Liver (tissue), 3 donors: ENCODE measurements around the gene RIMKLA.

ENCODE experiments used
- EGR1 ChIP-seq, 2 donors: IDR thresholded peaks; 2 replicates each; pipeline ENCODE4 v1.6.1; 2016 to 2018; ENCODE audit warnings: antibody characterized with exemption in 2 of 2, low read depth in 2 of 2
- HNF4A ChIP-seq, 2 donors: conservative IDR thresholded peaks; 2 replicates each; pipeline ENCODE4 v1.6.1; 2016; ENCODE audit warnings: antibody characterized with exemption in 2 of 2, mild to moderate bottlenecking in 2 of 2
- NR2F2 ChIP-seq: IDR thresholded peaks from 2 replicates; pipeline ENCODE4 v1.6.1; 2016; ENCODE audit warnings: antibody characterized with exemption
- RAD21 ChIP-seq, 2 donors: IDR thresholded peaks; 2 replicates each; pipeline ENCODE4 v1.6.1; 2016; ENCODE audit warnings: antibody characterized with exemption in 2 of 2, mild to moderate bottlenecking in 2 of 2
- REST ChIP-seq: IDR thresholded peaks from 2 replicates; pipeline ENCODE4 v1.6.1; 2016; ENCODE audit warnings: antibody characterized with exemption, mild to moderate bottlenecking
- RXRA ChIP-seq, 2 donors: IDR thresholded peaks; 2 replicates each; pipeline ENCODE4 v1.6.1; 2017 to 2018; ENCODE audit warnings: antibody characterized with exemption in 2 of 2, mild to moderate bottlenecking in 1 of 2
- YY1 ChIP-seq: IDR thresholded peaks from 2 replicates; pipeline ENCODE4 v1.6.1; 2016; ENCODE audit warnings: antibody characterized with exemption, mild to moderate bottlenecking
- TF ChIP-seq, protein P1 (sequence below): fragments of 150-350 bp; IDR thresholded peaks from 2 replicates; pipeline ENCODE4 v1.5.1; 2017; ENCODE audit warnings: improper control_type of control experiment, low read depth, low read length; ENCODE audit not compliant: missing input control
- donor health status: healthy.
- donor health status: healthy.

- TF ChIP-seq, protein P1, sequence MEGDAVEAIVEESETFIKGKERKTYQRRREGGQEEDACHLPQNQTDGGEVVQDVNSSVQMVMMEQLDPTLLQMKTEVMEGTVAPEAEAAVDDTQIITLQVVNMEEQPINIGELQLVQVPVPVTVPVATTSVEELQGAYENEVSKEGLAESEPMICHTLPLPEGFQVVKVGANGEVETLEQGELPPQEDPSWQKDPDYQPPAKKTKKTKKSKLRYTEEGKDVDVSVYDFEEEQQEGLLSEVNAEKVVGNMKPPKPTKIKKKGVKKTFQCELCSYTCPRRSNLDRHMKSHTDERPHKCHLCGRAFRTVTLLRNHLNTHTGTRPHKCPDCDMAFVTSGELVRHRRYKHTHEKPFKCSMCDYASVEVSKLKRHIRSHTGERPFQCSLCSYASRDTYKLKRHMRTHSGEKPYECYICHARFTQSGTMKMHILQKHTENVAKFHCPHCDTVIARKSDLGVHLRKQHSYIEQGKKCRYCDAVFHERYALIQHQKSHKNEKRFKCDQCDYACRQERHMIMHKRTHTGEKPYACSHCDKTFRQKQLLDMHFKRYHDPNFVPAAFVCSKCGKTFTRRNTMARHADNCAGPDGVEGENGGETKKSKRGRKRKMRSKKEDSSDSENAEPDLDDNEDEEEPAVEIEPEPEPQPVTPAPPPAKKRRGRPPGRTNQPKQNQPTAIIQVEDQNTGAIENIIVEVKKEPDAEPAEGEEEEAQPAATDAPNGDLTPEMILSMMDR: no peak
- TF ChIP-seq HNF4A (conservative IDR thresholded peaks at IDR 0.05) (no peak), REST (no peak), RAD21 (IDR thresholded peaks at IDR 0.05) (no peak), RXRA (IDR thresholded peaks at IDR 0.05) (no peak), EGR1 (IDR thresholded peaks at IDR 0.05; ENCODE audit: low read depth in 2 of 2) (no peak), YY1 (no peak), NR2F2 (no peak)
Observed at GRCh38 chr1:42469727-42470126, 89.1 kb downstream of the RIMKLA start.
